DND-41 (cell line): Measurements from ENCODE around the gene FEZ2.

Experiments
- CTCF ChIP-seq: IDR thresholded peaks from 2 replicates; pipeline ENCODE4 v1.5.1; 2012; ENCODE audit warnings: borderline replicate concordance, low read length, moderate library complexity, mild to moderate bottlenecking; ENCODE audit not compliant: poor library complexity, severe bottlenecking; ENCODE audit errors: extremely low read depth
- EZH2 ChIP-seq: IDR thresholded peaks from 3 replicates; pipeline ENCODE4 v1.6.1; 2012; ENCODE audit warnings: borderline replicate concordance, low read depth, mild to moderate bottlenecking, moderate library complexity, low read length, inconsistent platforms; ENCODE audit not compliant: severe bottlenecking

DNA sequence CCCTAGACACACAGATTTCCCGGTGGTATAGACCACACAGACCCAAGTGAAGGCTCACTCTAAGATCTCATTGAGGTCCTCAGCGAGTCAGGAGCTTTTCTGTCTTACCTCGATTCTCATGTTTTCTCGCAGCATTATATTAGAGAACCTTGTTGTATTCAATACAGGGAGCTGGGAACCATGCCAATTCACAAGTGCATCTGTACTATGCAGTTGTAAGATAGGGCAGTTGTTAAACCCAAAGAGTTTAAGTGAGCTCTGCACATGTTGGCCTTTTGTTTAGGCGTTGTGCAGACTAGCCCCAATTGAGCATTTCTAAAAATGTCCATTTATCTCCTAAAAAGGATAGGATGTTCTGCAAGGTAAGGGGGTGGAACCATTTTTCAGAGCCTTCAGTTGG is 59.6 kb downstream of the FEZ2 start:
- TF ChIP-seq CTCF (no peak), EZH2 (no peak)
